ENCODE data around the gene ZNF492.
"Not testable (repeated sequence)": the region's sequence is repeated elsewhere in the genome, so short reads cannot be mapped to it uniquely, and the experiment has no call there.

ZNF492 gene

DNA sequence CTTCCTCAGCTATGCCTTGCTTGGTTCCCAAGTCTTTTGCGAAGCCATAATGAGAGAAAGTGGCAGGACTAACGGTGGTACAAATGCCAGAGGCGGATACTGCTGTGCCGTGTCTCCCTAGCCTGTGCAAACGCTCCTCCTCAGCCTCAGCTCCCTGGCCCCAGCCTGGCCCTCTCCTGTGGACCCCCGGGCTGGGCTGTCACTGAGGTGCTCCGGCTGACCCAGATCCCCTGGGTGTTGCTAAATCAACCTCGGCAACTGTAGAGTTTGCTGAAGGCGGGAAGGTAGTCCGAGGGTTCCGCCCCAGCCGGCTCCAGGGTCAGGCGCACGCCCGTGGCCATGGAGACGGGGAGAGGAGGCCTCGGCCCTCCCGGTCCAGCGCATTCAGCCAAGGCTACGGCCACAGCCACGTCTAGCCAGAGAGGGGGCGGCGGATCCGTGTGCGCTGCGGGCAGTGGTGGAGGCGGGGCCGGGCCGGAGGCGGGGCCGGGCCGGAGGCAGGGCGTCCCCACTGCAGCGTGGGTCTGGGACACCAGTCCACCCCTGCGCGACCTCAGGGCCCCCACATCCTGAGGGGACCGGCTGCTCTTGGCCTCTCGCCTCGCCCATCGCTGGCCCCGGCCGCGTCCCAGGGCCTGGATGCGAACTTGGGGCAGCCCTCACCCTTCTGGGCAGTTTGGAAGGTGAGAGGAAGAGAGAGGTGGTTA is 16.4 kb upstream of the ZNF492 start:
- no peak for DNase-seq

DNA sequence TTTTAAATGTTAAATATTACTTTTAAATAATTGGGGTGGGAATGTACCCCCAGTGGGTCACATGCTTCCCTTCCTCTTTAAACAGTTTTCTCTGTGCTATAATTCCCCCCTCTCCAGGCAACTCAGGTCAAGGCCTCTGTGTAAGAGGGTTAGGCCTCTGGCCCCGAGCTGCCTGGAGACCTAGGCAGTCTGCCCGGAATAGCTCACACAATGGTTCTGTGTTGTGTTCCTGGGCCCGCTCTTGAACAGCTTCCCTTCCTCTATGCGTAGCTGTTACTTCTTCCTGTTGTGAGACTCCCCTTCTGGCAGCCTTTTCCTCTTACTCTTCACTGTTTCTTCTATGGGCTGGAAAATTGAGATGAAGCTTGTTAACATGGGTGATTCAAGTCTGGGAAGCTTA is 14.8 kb upstream of the ZNF492 start:
- DNase-seq: no peak

GRCh38 chr19:22619932-22620331 is 14.2 kb upstream of the ZNF492 start:
- DNase-seq: no peak

GRCh38 chr19:22620401-22620800 is 13.7 kb upstream of the ZNF492 start:
- DNase-seq: no peak

DNA sequence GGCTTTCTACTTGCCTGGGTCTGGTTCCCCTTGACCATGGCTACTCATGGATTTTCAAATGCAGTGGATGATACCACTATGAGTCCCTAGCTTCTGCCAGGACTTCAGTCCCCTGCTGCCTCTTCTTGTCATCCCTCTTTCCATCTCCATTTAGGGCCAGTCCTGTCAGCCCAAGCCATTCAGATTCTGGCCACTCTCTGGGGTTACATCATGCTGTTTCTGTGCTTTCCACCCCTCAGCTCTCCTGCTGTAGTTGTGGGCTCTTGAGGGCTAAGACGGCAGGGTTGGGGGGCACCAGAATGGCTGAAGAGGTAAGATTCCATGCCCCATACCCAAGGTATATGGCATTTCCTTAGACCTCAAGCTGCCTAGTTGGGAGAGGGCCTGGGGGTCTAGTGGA is 13.2 kb upstream of the ZNF492 start:
- DNase-seq: no peak

- no peak for DNase-seq
These were observed 12.1 kb upstream of the ZNF492 start for GRCh38 chr19:22622020-22622419.

DNA sequence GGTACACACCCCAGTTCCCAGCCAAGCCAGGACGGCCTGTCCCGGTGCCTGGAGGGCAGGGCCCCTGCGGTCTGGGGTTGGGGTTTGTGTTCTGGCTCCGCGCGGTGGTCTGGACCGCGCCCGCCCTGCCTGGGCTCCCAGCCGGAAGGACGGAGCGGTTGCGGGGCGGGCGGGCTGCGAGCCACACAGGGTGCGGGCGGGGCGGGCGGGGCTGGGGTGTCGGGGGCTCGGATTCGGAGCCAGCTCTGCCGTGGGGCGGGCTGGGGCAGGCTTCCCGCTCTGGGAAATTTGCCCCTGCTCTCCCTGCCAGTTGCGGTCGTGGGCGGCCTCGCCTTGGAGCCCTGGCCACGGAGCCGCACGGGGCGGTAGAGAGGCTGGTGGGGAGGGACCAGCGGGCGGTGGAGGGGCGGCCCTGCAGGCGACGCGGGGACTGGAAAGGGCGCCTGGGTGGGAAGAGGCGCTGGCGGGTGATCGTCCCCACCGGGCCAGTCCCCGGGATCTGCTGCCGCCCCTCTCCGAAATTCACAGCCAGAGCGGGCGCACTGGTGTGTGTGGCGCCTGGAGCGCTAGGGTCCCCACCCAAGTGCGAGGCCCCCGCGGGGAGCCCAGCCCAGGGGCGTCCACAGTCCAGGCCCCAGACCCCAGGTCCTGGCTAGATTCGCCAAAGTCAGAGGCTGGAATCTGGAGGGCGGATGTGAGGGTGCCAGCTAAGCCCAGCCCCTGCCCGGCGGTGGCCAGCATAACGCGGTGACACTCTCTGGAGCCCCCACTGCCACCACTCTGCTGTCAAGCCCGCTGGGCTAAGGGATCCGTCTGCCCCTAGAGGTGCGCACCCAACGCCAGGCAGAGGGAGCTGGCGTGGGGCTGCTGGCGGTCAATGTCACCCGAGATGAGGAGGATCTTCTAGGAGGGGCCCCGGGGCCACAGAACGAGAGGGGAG is 11.0 kb upstream of the ZNF492 start:
- DNase-seq: no peak

DNA sequence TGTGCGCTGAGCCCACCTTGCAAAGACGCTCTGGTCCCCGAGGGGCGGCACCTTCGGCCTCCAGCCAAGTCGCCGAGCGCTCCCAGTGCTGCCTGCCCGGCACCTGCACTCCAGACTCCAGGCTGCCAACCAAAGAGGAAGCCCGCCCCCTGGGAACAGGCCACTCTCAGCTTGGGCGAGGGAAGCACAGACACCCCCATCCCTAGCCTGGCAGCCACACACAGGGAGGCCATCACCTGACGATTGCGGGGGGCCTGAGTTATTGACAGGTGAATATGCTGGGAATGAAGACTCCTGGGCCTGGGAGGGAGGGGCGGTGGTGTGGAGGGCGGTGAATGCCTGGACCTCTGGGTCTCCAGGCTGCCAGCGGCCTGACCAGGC is 10.3 kb upstream of the ZNF492 start:
- no peak for DNase-seq

DNA sequence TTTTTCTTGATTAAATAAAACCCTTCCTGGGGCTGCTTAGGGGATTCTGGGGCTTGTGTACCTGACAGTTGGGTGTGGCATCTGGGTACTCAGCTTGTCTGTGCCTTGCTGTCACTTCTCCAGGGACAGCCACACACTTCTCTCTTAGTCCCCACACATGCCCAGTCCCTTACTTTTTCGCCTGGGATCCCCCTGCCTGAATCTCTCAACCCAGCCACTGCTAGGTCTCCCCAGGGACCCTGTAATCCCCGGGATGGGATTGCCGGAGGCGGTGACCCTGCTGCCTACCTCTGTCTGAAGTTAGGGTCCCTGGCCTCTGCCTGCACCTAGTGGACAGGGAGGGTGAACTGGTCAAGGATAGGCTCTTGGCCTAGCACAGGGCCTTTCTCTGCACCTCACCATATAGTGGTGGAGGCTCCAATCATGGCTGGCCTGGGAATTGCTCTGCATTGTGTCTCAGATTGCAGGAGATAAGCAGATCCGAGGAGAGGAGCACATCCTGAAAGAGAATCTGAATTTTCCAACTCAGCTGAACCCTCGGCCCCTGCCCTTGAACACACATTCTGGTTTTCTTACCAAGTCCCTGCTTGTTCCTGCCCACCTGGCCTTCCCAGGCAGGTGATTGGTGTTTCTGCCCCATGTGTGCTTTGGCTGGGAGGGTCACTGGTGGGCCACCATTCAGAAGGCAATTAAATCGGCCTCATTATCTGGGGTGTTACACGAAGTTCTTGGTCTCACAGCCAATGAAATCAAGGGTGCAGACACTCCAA is 8.7 kb upstream of the ZNF492 start:
- no peak for DNase-seq

GRCh38 chr19:22627526-22627925 is 6.6 kb upstream of the ZNF492 start:
- no peak for DNase-seq

DNA sequence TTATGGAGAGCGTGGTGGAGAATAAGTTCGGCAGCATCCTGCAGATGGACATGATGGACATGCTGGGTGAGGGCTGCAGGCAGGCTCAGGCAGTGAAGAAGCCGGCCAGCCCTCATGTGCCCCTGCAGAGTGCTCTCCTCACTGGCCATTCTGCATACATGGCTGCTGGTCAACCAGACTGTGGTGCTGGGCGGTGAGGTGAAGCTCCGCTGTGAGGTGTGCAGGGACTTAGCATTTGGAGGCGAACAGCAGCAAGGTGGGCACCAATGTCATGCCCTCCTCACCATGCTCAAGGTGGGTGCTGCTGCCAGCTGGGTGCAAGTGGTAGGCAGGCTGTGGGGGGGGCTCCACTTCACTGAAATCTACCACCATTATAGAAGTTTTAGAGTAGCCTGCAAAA is 5.7 kb upstream of the ZNF492 start:
- no peak for DNase-seq

DNA sequence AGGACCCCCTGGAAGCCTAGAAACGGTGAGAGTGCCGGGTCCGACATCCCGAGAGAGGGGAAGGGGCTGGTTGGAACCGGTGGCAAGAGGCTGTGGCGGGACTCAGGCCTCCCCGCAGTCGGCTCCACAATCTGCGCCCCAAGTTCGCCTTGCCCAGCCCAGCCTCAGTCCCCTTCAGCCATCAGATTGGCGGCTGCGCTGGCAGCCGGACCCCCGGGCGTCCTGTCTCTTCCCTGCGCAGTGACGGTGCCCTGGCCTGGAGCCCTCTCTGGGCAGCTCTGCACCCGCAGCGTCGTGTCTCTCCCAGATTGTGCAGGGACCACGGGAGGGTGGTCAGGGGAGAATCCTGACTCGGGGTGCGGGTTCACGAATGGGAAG is 315 bp downstream of the ZNF492 start:
- peak in 1 of 4 experiments; percentile 2 for DNase-seq

- DNase-seq: not testable (repeated sequence)
These were observed 51.4 kb downstream of the ZNF492 start for GRCh38 chr19:22685493-22685892.

DNA sequence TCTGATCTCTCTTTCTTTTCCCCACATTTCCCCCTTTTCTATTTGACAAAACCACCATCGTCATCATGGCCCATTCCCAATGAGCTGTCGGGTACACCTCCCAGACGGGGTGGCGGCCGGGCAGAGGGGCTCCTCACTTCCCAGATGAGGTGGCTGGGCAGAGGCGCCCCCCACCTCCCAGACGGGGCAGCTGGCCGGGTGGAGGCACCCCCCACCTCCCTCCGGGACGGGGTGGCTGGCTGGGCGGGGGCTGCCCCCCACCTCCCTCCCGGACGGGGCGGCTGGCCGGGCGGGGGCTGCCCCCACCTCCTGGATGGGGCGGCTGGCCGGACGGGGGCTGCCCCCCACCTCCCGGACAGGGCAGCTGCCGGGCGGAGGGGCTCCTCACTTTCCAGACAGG is 68.5 kb downstream of the ZNF492 start:
- DNase-seq: not testable (repeated sequence)

DNA sequence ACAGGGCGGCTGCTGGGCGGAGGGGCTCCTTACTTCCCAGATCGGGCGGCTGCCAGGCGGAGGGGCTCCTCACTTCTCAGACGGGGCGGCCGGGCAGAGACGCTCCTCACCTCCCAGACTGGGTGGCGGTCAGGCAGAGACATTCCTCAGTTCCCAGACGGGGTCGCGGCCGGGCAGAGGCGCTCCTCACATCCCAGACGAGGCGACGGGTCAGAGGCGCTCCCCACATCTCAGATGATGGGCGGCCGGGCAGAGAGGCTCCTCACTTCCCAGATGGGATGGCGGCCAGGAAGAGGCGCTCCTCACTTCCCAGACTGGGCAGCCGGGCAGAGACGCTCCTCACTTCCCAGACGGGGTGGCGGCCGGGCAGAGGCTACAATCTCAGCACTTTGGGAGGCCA is 69.0 kb downstream of the ZNF492 start:
- not testable (repeated sequence) for DNase-seq

GRCh38 chr19:22708983-22709382 is 74.9 kb downstream of the ZNF492 start:
- DNase-seq: no peak

Data from suppressor macrophage (primary cell).